RWPE2 (cell line): ENCODE measurements around the gene PIP5K1B.

Experiments
- ATAC-seq: fragments of 200-7000 bp; cut with Tn5 transposase; 3 replicates; pipeline ENCODE4 v1.9.1; 2021; ENCODE audit warnings: low read depth
- DNase-seq: peaks from one replicate; pipeline ENCODE4 v3.0.0-alpha.2; 2020; ENCODE audit warnings: low spot score
- H3K27ac ChIP-seq: fragments of 450-650 bp; 2 replicates; pipeline ENCODE4 v1.5.1; 2017; ENCODE audit warnings: mild to moderate bottlenecking; ENCODE audit not compliant: poor library complexity, severe bottlenecking
- H3K27me3 ChIP-seq: fragments of 250-450 bp; sonication (Bioruptor Pico); 2 replicates; pipeline ENCODE4 v1.5.1; 2021; ENCODE audit warnings: mild to moderate bottlenecking, moderate library complexity; ENCODE audit not compliant: insufficient read depth, poor library complexity, severe bottlenecking
- H3K36me3 ChIP-seq: fragments of 250-450 bp; sonication (Bioruptor Pico); 2 replicates; pipeline ENCODE4 v1.5.1; 2020; ENCODE audit warnings: low read depth, mild to moderate bottlenecking, moderate library complexity
- H3K4me1 ChIP-seq: fragments of 250-450 bp; sonication (Bioruptor Pico); 2 replicates; pipeline ENCODE4 v1.5.1; 2021; ENCODE audit warnings: mild to moderate bottlenecking, moderate library complexity; ENCODE audit not compliant: insufficient read depth, poor library complexity, severe bottlenecking
- H3K4me3 ChIP-seq: fragments of 250-450 bp; sonication (Bioruptor Pico); 2 replicates; pipeline ENCODE4 v1.5.1; 2021; ENCODE audit warnings: mild to moderate bottlenecking, moderate library complexity; ENCODE audit not compliant: severe bottlenecking
- H3K9me3 ChIP-seq: fragments of 250-450 bp; sonication (Bioruptor Pico); 2 replicates; pipeline ENCODE4 v1.5.1; 2021; ENCODE audit warnings: mild to moderate bottlenecking, moderate library complexity; ENCODE audit not compliant: severe bottlenecking
- CTCF ChIP-seq: fragments of 450-650 bp; IDR thresholded peaks from one replicate; pipeline ENCODE4 v1.5.1; 2017; ENCODE audit warnings: mild to moderate bottlenecking, moderate library complexity; ENCODE audit not compliant: poor library complexity, severe bottlenecking

The PIP5K1B gene

GRCh38 chr9:68838245-68838644, 133.2 kb downstream of the PIP5K1B start:
- Histone ChIP-seq H3K9me3 (no peaks in the 10 kb centered on the region), H3K27me3 (no peaks in the 10 kb centered on the region), H3K36me3 (no peaks in the 10 kb centered on the region), H3K4me3 (no peak overlapping the region), H3K27ac (no peak overlapping the region), H3K4me1 (no peaks in the 10 kb centered on the region)
- ATAC-seq (no peak), DNase-seq (no peak)
- TF ChIP-seq CTCF = no peak

DNA sequence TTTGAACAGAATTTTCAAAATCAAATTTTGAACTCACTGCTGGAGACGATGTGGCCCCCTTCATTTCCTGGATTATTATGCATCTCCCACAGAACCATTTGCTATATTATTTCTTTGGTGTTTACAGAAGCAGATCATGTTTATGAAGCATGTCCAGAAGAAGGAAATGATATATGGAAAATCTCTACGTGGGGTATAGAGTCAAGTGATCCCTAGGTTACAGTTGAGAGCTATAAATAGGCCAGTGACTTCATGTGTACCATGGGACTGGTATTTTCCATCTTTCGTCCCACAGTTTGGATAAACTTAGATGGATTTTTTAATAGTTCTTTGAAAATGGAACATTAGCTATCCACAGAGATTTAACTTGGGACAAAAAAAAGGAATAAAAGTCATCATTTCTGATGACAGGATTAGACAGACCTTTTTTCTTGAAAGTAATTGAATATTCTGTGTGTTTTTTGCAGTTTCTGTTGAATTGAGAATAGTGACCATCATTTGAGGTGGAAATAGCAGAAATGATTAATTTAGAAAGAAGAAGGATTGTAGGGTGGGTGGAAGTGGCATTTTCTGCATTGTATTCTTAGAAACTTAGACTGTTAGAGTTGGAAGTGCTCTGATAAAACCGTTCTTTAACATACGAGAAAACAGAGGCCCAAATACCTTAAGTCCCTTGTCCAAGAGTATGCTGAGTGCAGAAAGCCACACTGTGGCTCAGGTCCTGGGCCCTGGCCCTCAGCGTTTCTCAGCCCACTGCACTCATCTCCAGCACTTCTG, 136.4 kb downstream of the PIP5K1B start:
- Histone ChIP-seq H3K9me3 (no peaks in the 10 kb centered on the region), H3K4me3 (no peak overlapping the region), H3K36me3 (no peaks in the 10 kb centered on the region), H3K4me1 (no peaks in the 10 kb centered on the region), H3K27me3 (no peaks in the 10 kb centered on the region), H3K27ac (no peak overlapping the region)
- no peak for DNase-seq
- TF ChIP-seq CTCF = no peak
- ATAC-seq = no peak

DNA sequence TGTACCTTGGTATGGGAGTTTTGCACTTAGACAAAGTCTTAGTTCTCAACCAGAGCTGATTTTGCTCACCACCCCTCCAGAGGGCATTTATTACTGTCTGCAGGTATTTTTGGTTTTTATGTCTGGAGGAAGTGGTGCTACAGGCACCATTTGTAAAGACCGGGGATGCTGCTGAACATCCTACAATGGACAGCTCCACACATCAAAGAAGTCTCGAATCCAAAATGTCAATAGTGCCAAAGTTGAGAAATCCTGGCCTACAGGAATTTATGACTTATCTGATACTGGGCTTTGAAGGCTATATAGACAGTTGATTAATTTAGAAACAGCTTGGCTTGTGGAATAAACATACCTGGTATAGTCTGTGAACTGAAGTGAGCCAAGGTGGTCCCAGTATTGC, 137.5 kb downstream of the PIP5K1B start:
- DNase-seq (no peak), ATAC-seq (no peak)
- Histone ChIP-seq H3K27me3 (no peaks in the 10 kb centered on the region), H3K9me3 (no peaks in the 10 kb centered on the region), H3K4me1 (no peaks in the 10 kb centered on the region), H3K27ac (no peak overlapping the region), H3K4me3 (no peak overlapping the region), H3K36me3 (no peaks in the 10 kb centered on the region)
- TF ChIP-seq CTCF = no peak

- DNase-seq = no peak
- TF ChIP-seq CTCF = no peak
- no peak for ATAC-seq
- Histone ChIP-seq H3K9me3 (no peaks in the 10 kb centered on the region), H3K36me3 (no peaks in the 10 kb centered on the region), H3K4me3 (no peak overlapping the region), H3K27ac (no peak overlapping the region), H3K4me1 (no peaks in the 10 kb centered on the region), H3K27me3 (no peaks in the 10 kb centered on the region)
Observed at GRCh38 chr9:68843239-68843638, 138.2 kb downstream of the PIP5K1B start.

DNA sequence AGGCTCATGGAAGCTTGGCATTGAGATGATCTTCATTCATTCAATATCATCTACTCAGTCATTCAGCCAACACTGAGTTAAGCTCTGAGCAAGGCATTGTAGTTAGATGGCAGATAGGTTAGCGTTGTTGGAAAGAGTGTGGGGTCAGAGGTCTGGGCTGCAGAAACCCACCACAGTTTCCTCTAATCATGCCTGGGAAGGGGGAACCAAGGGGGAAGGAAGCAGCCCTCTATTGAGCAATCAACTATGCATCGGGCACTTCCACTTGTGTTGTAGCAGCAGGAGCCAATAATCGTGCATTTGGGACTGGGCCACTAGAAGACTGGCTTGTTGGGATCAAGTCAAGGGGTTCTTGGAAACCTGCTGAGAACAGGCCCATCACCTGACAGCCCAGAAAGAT, 139.1 kb downstream of the PIP5K1B start:
- DNase-seq (no peak), ATAC-seq (no peak)
- no peak for TF ChIP-seq CTCF
- Histone ChIP-seq H3K4me1 (no peaks in the 10 kb centered on the region), H3K4me3 (no peak overlapping the region), H3K9me3 (no peaks in the 10 kb centered on the region), H3K36me3 (no peaks in the 10 kb centered on the region), H3K27me3 (no peaks in the 10 kb centered on the region), H3K27ac (no peak overlapping the region)
